Stimulated activated CD4-positive, alpha-beta T cell treated with anti-CD3 and anti-CD28 coated beads, Interleukin-1b, Interleukin-23, amount 100 ng/mL, for 24 hours (primary cell): ENCODE data around the gene KCTD4.
"Not testable (repeated sequence)": the region's sequence is repeated elsewhere in the genome, so short reads cannot be mapped to it uniquely, and the experiment has no call there.

ENCODE experiments used
- DNase-seq, 4 experiments: peaks; one replicate each; pipeline ENCODE4 v3.0.0-alpha.2; 2020; ENCODE audit warnings: low read depth in 4 of 4, low spot score in 1 of 4

Gene KCTD4

GRCh38 chr13:45200701-45201232 lies at the start of gene KCTD4:
TSS of gene KCTD4 (minus strand) at chr13:45201045. CDS start at chr13:45194567, 6,478 bp downstream.
- DNase-seq = no peak

- DNase-seq = no peak
These were observed 48.8 kb upstream of the KCTD4 start for GRCh38 chr13:45249662-45250061.

DNA sequence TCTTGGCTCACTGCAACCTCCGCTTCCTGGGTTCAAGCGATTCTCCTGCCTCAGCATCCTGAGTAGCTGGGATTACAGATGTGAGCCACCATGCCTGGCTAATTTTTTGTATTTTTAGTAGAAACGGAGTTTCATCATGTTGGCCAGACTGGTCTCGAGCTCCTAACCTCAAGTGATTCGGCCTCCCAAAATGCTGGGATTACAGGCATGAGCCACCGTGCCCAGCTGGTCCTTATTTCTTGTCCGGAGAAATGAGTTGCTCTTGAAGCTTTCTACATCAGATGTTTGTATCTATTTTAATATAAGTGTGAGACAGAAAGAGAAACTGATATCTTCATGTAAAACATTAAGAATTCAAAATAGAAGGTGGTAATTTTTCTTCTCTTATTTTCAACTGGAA lies 43.9 kb upstream of the KCTD4 start:
- DNase-seq = not testable (repeated sequence)

DNA sequence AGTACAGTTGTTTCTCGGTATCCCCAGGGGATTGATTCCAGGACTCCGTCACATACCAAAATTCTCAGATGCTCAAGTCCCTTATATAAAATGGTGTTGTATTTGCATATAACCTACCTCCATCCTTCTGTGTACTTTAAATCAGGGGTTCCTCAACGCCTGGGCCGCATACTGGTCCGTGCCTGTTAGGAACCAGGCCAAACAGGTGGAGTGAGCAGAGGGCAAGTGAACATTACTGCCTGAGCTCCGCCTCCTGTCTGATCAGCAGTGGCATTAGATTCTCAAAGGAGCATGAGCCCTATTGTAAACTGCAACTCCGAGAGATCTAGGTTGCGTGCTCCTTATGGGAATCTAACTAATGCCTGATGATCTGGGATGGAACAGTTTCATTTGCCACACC lies 42.2 kb upstream of the KCTD4 start:
- DNase-seq = no peak

- no peak for DNase-seq
These were observed 41.7 kb upstream of the KCTD4 start for GRCh38 chr13:45242524-45242923.

GRCh38 chr13:45242070-45242469 lies 41.2 kb upstream of the KCTD4 start:
- DNase-seq = no peak

DNA sequence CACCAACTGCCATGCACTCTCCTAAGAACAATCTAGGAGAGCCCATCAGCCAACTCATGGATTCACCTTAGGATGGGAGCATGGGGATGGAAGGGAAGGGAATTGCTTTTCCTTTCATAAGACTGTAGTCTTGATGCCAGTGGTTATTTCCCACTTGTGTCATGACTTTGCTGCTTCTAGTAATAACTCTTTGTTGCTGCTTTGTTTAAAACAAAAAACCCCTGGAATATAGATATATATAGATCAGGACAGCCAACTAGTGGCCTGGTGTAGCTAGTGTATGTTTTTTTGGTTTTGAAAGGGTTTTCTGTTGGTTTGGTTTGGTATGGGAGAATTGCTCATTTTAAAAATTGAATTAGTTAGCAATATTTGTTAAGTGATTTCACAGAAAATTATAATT lies 39.3 kb upstream of the KCTD4 start:
- no peak for DNase-seq

DNA sequence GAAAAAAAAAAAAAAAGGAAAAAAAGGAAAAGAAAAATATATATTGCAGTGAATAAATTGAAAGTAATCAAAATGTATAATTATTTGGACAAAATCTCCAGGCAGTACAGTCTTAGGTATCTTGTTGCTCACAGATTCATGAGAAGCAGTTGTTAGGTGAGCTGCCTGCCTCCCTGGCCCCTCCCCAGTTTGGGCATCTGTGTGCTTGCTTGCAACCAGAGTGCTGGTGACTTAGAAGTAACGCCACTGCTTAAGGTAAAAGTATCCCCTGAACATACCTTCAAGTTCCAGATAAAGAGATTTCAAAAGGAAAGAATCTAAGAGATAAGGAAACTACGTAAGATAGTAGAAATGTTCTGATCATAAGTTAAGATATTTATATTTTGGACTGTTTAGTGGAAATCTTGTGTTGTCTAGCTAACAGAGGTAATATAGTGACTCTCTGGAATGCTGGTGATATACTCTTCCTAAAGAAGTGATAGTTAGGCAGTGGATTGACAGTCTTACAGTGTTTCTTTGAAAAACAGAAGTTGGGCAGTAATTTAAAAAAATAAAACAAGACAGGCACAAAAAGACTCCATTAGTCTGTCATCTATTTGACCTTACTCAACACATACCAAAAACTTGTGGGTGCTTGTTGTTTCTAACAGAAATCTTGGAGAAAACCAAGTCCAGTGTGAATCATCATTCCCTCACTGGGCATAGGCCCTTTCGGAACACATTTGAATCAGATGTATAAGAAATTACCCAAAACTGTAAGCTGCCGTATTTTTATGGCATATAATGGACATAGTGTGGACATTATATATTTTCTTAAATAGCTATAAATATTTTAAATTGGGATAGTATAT lies 38.3 kb upstream of the KCTD4 start:
- no peak for DNase-seq

GRCh38 chr13:45232591-45232990 lies 31.7 kb upstream of the KCTD4 start:
- DNase-seq = no peak

GRCh38 chr13:45231722-45232121 lies 30.9 kb upstream of the KCTD4 start:
- no peak for DNase-seq

DNA sequence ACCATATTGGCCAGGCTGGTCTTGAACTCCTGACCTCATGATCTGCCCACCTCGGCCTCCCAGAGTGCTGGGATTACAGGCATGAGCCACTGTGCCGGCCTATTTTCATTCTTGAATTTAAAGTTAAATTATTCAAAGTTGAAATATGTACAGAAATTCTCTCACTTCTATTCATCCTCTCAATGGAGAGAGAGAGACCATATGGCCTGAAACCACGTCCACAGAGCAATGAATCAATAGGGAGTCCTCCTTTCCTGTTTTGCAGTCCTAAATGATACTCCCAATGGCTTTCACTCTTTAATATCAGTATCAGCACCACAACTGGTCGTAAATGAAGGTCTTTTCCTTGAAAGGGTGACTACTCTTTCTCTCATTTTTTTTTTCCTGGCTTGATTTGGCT lies 30.5 kb upstream of the KCTD4 start:
- DNase-seq = no peak

- DNase-seq = no peak
These were observed 28.3 kb upstream of the KCTD4 start for GRCh38 chr13:45229172-45229571.

- no peak for DNase-seq
These were observed 27.2 kb upstream of the KCTD4 start for GRCh38 chr13:45228002-45228401.

- DNase-seq = no peak
These were observed 25.2 kb upstream of the KCTD4 start for GRCh38 chr13:45226024-45226423.

DNA sequence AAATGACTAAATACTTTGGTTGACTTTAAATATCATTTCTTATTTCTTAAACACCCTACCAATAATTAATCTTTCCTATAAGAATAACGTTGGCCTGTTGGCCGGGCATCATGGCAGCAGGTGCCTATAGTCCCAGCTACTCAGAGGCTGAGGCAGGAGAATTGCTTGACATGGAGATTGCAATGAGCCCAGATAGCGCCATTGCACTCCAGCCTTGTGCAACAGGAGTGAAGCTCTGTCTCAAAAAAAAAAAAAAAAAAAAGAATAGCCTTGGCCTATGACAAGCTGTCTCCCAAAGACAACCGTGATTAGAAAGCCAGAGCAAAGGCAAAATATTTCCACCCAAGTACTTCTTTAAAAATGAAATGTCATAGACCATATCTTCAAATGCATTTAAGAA lies 24.5 kb upstream of the KCTD4 start:
- DNase-seq = no peak

DNA sequence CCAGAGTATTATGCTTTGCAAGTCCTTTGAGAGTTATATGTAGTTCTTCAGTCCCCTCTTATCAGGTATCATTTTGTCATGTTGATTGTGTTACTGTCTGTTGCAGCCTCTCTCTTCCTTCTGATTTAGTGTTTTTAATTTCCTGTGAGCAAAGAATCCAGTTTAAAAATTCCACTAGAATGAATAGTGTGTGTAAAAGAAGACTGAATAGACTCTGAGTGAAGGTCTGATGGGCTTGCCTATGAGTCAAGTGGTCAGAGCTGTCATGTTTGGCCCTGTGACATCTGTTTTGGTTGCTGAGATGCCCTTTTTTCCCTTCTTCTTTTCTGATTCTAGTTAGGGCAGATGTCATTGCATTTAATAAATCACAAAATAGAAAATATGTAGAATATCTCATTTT lies 23.3 kb upstream of the KCTD4 start:
- DNase-seq = no peak

DNA sequence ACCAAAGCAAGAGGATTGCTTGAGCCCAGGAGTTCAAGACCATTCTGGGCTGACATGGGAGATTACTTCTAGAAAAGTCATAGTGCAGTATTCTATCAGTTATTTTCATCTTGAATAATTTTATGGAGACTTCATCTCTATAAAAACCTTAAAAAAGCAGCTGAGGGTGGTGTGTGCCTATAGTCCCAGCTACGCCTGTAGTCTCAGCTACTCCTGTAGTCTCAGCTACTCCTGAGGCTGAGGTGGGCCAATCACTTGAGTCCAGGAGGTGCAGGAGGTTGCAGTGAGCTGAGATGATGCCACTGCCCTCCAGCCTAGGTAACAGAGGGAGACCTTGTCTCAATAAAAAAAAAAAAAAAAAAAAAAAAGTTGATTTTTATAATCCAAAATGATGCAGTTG lies 22.1 kb upstream of the KCTD4 start:
- DNase-seq = no peak

DNA sequence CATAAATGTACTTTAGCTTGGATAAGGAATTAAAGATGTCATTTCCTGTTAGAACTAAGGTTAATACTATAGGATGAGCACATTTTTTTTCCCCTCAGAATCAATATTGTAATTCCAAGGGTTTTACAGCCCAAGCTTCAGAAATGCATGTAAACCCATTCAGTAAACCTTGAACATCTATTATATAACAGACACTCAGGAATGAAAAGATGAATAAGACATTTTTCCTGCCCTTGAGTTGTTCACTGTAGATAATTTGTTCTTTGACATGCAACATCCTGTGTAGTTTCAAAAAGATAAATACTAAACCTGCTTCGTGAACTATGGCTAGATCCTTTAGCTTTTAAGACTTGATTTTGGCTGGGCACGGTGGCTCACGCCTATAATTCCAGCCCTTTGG lies 21.7 kb upstream of the KCTD4 start:
- DNase-seq = no peak

GRCh38 chr13:45220403-45220802 lies 19.6 kb upstream of the KCTD4 start:
- no peak for DNase-seq

- no peak for DNase-seq
These were observed 19.1 kb upstream of the KCTD4 start for GRCh38 chr13:45219938-45220375.

GRCh38 chr13:45219123-45219891 lies 18.5 kb upstream of the KCTD4 start:
- no peak for DNase-seq

DNA sequence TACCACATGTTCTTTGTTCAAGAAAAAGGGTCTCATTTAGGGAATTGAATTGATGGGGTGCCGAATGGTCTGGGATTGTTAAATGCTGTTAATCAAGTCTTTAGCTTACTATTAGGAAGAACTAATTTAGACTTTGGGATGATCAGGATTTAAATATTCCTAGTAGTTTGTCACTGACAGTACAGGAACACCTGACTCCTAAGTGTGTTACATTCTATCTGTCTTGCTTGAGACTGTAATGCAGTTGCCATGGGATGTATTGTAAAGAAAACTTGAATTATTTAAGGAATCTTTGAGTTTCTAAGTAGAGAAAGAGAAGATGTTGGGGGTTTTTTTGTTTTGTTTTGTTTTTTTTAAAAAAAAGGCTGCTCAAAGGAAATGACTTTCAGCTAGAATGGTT lies 17.8 kb upstream of the KCTD4 start:
- DNase-seq = no peak
